Measurements from ENCODE around the gene HTT. TPM values are rescaled to one million over a fixed set of nuclear protein-coding genes. Genes with fewer than 3 reads are reported as not detected.

The HTT gene
- total RNA-seq, 1 experiment from 2014 or later: 37.4 TPM

DNA sequence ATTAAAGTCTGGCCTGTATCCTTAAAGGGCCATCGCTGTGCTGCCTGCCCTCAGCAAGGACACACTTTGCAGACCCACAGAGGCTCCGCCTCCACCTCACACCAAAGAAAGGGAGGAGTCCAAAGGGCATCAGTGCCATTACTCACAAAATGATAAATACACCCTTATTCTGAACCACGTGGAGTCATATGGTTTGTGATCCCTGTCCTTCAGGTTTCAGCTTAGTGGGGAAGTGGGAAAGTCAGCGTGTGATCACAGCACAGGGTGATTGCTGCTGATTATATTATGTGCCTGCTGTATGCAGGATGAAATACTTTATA, 138.6 kb downstream of the HTT start:
- no peaks in the 10 kb centered on the region for H3K79me2 ChIP-seq (ENCODE audit: insufficient read depth, low read length)
- no peak overlapping the region for H3K9ac ChIP-seq (ENCODE audit: low read length)
- no peaks in the 10 kb centered on the region for H3K9me3 ChIP-seq (ENCODE audit: control insufficient read depth in 1 of 2, insufficient read depth in 1 of 2, low read depth in 1 of 2, low read length in 2 of 2)
- no peaks in the 10 kb centered on the region for H3K9me2 ChIP-seq (ENCODE audit: insufficient read depth)
- intact Hi-C loops (cut with micrococcal nuclease): no loop called here
- no peaks in the 10 kb centered on the region for H4K20me1 ChIP-seq (ENCODE audit: insufficient read depth)
- H3K4me1 ChIP-seq (ENCODE audit: control insufficient read depth in 1 of 2, insufficient read depth in 2 of 2, low read length in 2 of 2): no peaks in the 10 kb centered on the region
- TF ChIP-seq JUND (IDR thresholded peaks at IDR 0.05): no peak
- TF ChIP-seq, protein P1, sequence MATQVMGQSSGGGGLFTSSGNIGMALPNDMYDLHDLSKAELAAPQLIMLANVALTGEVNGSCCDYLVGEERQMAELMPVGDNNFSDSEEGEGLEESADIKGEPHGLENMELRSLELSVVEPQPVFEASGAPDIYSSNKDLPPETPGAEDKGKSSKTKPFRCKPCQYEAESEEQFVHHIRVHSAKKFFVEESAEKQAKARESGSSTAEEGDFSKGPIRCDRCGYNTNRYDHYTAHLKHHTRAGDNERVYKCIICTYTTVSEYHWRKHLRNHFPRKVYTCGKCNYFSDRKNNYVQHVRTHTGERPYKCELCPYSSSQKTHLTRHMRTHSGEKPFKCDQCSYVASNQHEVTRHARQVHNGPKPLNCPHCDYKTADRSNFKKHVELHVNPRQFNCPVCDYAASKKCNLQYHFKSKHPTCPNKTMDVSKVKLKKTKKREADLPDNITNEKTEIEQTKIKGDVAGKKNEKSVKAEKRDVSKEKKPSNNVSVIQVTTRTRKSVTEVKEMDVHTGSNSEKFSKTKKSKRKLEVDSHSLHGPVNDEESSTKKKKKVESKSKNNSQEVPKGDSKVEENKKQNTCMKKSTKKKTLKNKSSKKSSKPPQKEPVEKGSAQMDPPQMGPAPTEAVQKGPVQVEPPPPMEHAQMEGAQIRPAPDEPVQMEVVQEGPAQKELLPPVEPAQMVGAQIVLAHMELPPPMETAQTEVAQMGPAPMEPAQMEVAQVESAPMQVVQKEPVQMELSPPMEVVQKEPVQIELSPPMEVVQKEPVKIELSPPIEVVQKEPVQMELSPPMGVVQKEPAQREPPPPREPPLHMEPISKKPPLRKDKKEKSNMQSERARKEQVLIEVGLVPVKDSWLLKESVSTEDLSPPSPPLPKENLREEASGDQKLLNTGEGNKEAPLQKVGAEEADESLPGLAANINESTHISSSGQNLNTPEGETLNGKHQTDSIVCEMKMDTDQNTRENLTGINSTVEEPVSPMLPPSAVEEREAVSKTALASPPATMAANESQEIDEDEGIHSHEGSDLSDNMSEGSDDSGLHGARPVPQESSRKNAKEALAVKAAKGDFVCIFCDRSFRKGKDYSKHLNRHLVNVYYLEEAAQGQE (IDR thresholded peaks at IDR 0.05; ENCODE audit: low read depth): no peak
- no peak for TF ChIP-seq ELF1 (IDR thresholded peaks at IDR 0.05; ENCODE audit: borderline replicate concordance, low read depth)
- TF ChIP-seq ATF3 (IDR thresholded peaks at IDR 0.05): no peak
- TF ChIP-seq SIN3A (IDR thresholded peaks at IDR 0.05; ENCODE audit: low read depth): no peak
- TF ChIP-seq, protein P2, sequence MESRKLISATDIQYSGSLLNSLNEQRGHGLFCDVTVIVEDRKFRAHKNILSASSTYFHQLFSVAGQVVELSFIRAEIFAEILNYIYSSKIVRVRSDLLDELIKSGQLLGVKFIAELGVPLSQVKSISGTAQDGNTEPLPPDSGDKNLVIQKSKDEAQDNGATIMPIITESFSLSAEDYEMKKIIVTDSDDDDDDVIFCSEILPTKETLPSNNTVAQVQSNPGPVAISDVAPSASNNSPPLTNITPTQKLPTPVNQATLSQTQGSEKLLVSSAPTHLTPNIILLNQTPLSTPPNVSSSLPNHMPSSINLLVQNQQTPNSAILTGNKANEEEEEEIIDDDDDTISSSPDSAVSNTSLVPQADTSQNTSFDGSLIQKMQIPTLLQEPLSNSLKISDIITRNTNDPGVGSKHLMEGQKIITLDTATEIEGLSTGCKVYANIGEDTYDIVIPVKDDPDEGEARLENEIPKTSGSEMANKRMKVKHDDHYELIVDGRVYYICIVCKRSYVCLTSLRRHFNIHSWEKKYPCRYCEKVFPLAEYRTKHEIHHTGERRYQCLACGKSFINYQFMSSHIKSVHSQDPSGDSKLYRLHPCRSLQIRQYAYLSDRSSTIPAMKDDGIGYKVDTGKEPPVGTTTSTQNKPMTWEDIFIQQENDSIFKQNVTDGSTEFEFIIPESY (IDR thresholded peaks at IDR 0.05; ENCODE audit: extremely low read depth, insufficient replicate concordance, low read length): no peak
- no peak for TF ChIP-seq TCF7L2 (IDR thresholded peaks at IDR 0.05; ENCODE audit: borderline replicate concordance, extremely low read depth, insufficient read depth, insufficient read length)
- no peak for TF ChIP-seq POLR2A (IDR thresholded peaks at IDR 0.05; ENCODE audit: borderline replicate concordance, extremely low read depth, insufficient read depth, insufficient read length)
- no peak for TF ChIP-seq EZH2 (IDR thresholded peaks at IDR 0.05)
- no peak for TF ChIP-seq YY1 (IDR thresholded peaks at IDR 0.05; ENCODE audit: extremely low read depth, insufficient replicate concordance, low read depth, low read length)
- TF ChIP-seq, protein P3, sequence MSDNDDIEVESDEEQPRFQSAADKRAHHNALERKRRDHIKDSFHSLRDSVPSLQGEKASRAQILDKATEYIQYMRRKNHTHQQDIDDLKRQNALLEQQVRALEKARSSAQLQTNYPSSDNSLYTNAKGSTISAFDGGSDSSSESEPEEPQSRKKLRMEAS (IDR thresholded peaks at IDR 0.05): no peak
- no peak for TF ChIP-seq CEBPB (IDR thresholded peaks at IDR 0.05; ENCODE audit: low read depth)
- no peak for TF ChIP-seq POLR2AphosphoS5 (IDR thresholded peaks at IDR 0.05; ENCODE audit: low read depth, low read length)
- TF ChIP-seq CTCF (IDR thresholded peaks at IDR 0.05 in 2 of 3, conservative IDR thresholded peaks at IDR 0.05 in 1 of 3; ENCODE audit: borderline replicate concordance in 1 of 3, insufficient read depth in 1 of 3, low read depth in 2 of 3, low read length in 2 of 3): no peak
- no peak for TF ChIP-seq ZFX (IDR thresholded peaks at IDR 0.05)
- ChIA-PET POLR2A (no interaction called here), CTCF (no interaction called here), RAD21 (ENCODE audit: low non-redundant PET in 1 of 2, low total read pairs in 2 of 2, uncharacterized antibody in 2 of 2, unreplicated experiment in 2 of 2) (no interaction called here)
- DNase-seq (ENCODE audit: low read depth, low spot score): no peak
- BruUV-seq (replicated peaks): no TSS peak
- H3K4me3 ChIP-seq (replicated peaks in 1 of 2; ENCODE audit: low read depth in 1 of 2, low read length in 2 of 2): no peak overlapping the region
- peaks cover 12 to 32% of the 10 kb centered on the region in 2 experiments for H3K36me3 ChIP-seq (ENCODE audit: control insufficient read depth in 1 of 2, insufficient read depth in 2 of 2, low read length in 2 of 2)
- H2AFZ ChIP-seq (ENCODE audit: low read depth, low read length, poor library complexity, severe bottlenecking): no peak overlapping the region
- no peaks in the 10 kb centered on the region for H3K27me3 ChIP-seq (ENCODE audit: insufficient read depth, low read length)
- H3K4me2 ChIP-seq (ENCODE audit: low read length): no peak overlapping the region
- no peak overlapping the region for H3K27ac ChIP-seq (ENCODE audit: low read depth, low read length)
- no peak for ATAC-seq
